HEK293 (cell line): Measurements from ENCODE around the gene PWP1.

Source experiments
- CTCF ChIA-PET: fragments of 350-600 bp; formaldehyde crosslinking; extraction: SDS; loops from one replicate; lab custom pipeline; 2021; ENCODE audit warnings: antibody characterized with exemption; lab: Yijun Ruan, JAX
- POLR2A ChIA-PET: fragments of 300-600 bp; formaldehyde crosslinking; extraction: SDS; loops from one replicate; lab custom pipeline; 2020; ENCODE audit warnings: antibody characterized with exemption, inconsistent platforms; lab: Yijun Ruan, JAX
- H3K27ac ChIP-seq: fragments of 200-500 bp; sonication (Bioruptor generic); 2 replicates; pipeline ENCODE4 v1.5.1; 2014; ENCODE audit warnings: low read depth, low read length, control low read depth, inconsistent platforms; ENCODE audit errors: extremely low read depth
- H3K36me3 ChIP-seq, 2 experiments: fragments of 200-500 bp in 1 of 2; sonication (Bioruptor generic) in 1 of 2; 1 replicate in 1 of 2; 2 replicates in 1 of 2; pipeline ENCODE4 v1.5.1; 2014 to 2017; ENCODE audit warnings: inconsistent platforms in 2 of 2, low read length in 2 of 2; ENCODE audit not compliant: control insufficient read depth in 2 of 2, insufficient read depth in 1 of 2
- H3K4me1 ChIP-seq: fragments of 200-500 bp; sonication (Bioruptor generic); 2 replicates; pipeline ENCODE4 v1.5.1; 2014; ENCODE audit warnings: mild to moderate bottlenecking, low read length, inconsistent platforms; ENCODE audit not compliant: control insufficient read depth, insufficient read depth
- H3K4me3 ChIP-seq: 2 replicates; pipeline ENCODE4 v1.5.1; 2011; ENCODE audit warnings: low read depth, mild to moderate bottlenecking, control low read depth, low read length, moderate library complexity
- H3K9me3 ChIP-seq: fragments of 200-500 bp; sonication (Bioruptor generic); 2 replicates; pipeline ENCODE4 v1.5.1; 2014; ENCODE audit warnings: low read depth, low read length, inconsistent platforms; ENCODE audit not compliant: control insufficient read depth, insufficient read depth
- EGR2 ChIP-seq: fragments of 450-650 bp; formaldehyde crosslinking; IDR thresholded peaks from 2 replicates; pipeline ENCODE4 v1.5.1; 2016; ENCODE audit warnings: low read depth, missing biosample characterization, missing genetic modification characterization
- WT1 ChIP-seq: fragments of 450-650 bp; formaldehyde crosslinking; IDR thresholded peaks from 2 replicates; pipeline ENCODE4 v1.5.1; 2016; ENCODE audit warnings: missing biosample characterization, missing genetic modification characterization
- ZBTB49 ChIP-seq: fragments of 450-650 bp; formaldehyde crosslinking; IDR thresholded peaks from 2 replicates; pipeline ENCODE4 v1.5.1; 2016; ENCODE audit warnings: missing biosample characterization, missing genetic modification characterization, low read depth
- ZBTB8A ChIP-seq: fragments of 450-650 bp; formaldehyde crosslinking; IDR thresholded peaks from 2 replicates; pipeline ENCODE4 v1.5.1; 2016; ENCODE audit warnings: missing biosample characterization, missing genetic modification characterization
- ZFHX2 ChIP-seq: fragments of 450-650 bp; formaldehyde crosslinking; conservative IDR thresholded peaks from 2 replicates; pipeline ENCODE4 v1.5.1; 2016; ENCODE audit warnings: missing biosample characterization, missing genetic modification characterization
- ZNF148 ChIP-seq: fragments of 450-650 bp; formaldehyde crosslinking; IDR thresholded peaks from 2 replicates; pipeline ENCODE4 v1.5.0; 2017; ENCODE audit warnings: missing biosample characterization, missing genetic modification characterization, borderline replicate concordance
- ZNF223 ChIP-seq: fragments of 450-650 bp; formaldehyde crosslinking; IDR thresholded peaks from 2 replicates; pipeline ENCODE4 v1.5.1; 2016; ENCODE audit warnings: missing biosample characterization, missing genetic modification characterization
- ZNF292 ChIP-seq: fragments of 450-650 bp; formaldehyde crosslinking; IDR thresholded peaks from 2 replicates; pipeline ENCODE4 v1.5.1; 2016; ENCODE audit warnings: low read depth, missing biosample characterization, missing genetic modification characterization, borderline replicate concordance
- ZNF416 ChIP-seq: fragments of 450-650 bp; formaldehyde crosslinking; IDR thresholded peaks from 2 replicates; pipeline ENCODE4 v1.5.1; 2016; ENCODE audit warnings: missing biosample characterization, missing genetic modification characterization
- ZNF513 ChIP-seq: fragments of 450-650 bp; IDR thresholded peaks from 2 replicates; pipeline ENCODE4 v1.5.1; 2018; ENCODE audit warnings: missing biosample characterization, missing genetic modification characterization
- ZNF544 ChIP-seq: fragments of 450-650 bp; formaldehyde crosslinking; IDR thresholded peaks from 2 replicates; pipeline ENCODE4 v1.5.0; 2017; ENCODE audit warnings: missing biosample characterization, missing genetic modification characterization
- ZNF623 ChIP-seq: fragments of 450-650 bp; formaldehyde crosslinking; IDR thresholded peaks from 2 replicates; pipeline ENCODE4 v1.5.1; 2016; ENCODE audit warnings: missing biosample characterization, missing genetic modification characterization
- ZNF639 ChIP-seq: fragments of 450-650 bp; formaldehyde crosslinking; IDR thresholded peaks from 2 replicates; pipeline ENCODE4 v1.5.1; 2016; ENCODE audit warnings: missing biosample characterization, missing genetic modification characterization
- ZNF692 ChIP-seq: fragments of 450-650 bp; formaldehyde crosslinking; IDR thresholded peaks from 2 replicates; pipeline ENCODE4 v1.5.1; 2016; ENCODE audit warnings: missing biosample characterization, missing genetic modification characterization
- ZSCAN23 ChIP-seq: fragments of 450-650 bp; formaldehyde crosslinking; IDR thresholded peaks from 2 replicates; pipeline ENCODE4 v1.5.1; 2016; ENCODE audit warnings: missing biosample characterization, missing genetic modification characterization

The PWP1 gene

GRCh38 chr12:107681836-107682820 is 3.5 kb upstream of the PWP1 start (continued):
- TF ChIP-seq ZNF148 (tag by site-specific recombination) = no peak
- TF ChIP-seq, all 188 proteins: peak for 0

GRCh38 chr12:107684029-107684795 is 1.4 kb upstream of the PWP1 start:
- TF ChIP-seq ZSCAN23 (tag by site-specific recombination) = no peak
- no peak for TF ChIP-seq ZNF223 (tag by site-specific recombination)
- no peak for TF ChIP-seq ZNF639 (tag by site-specific recombination)
- TF ChIP-seq ZFHX2 (tag by site-specific recombination) = peak; percentile 76
- TF ChIP-seq EGR2 (tag by site-specific recombination) = peak; percentile 74
- TF ChIP-seq WT1 = peak; percentile 83
- no peak for TF ChIP-seq ZNF623 (tag by site-specific recombination)
- no peak for TF ChIP-seq ZNF513 (tag by site-specific recombination)
- no peak for TF ChIP-seq ZNF292
- no peak for TF ChIP-seq ZNF544 (tag by site-specific recombination)
- no peak for TF ChIP-seq ZNF416
- no peak for TF ChIP-seq ZNF692 (tag by site-specific recombination)
- TF ChIP-seq ZBTB8A = no peak
- TF ChIP-seq ZBTB49 = no peak
- H3K36me3 ChIP-seq = peaks cover 10 to 13% of the 10 kb centered on the region in 2 experiments
- POLR2A ChIA-PET = no interaction called here
- peaks cover 4% of the 10 kb centered on the region; the same call in 1 of the 2 replicates for H3K4me1 ChIP-seq
- CTCF ChIA-PET = interaction anchor here (0.6 to 1.5 kb wide), 2 partner anchors 8 to 13 kb away, joined by 3 to 15 read pairs; no protein-coding TSS in a partner anchor
- H3K27ac ChIP-seq = no peak overlapping the region
- H3K4me3 ChIP-seq = no peak overlapping the region
- H3K9me3 ChIP-seq = no peaks in the 10 kb centered on the region
